HG03139 (cell line): ENCODE measurements around the gene OR52H1.

Source experiments
- ATAC-seq: cut with Tn5 transposase; IDR thresholded peaks from one replicate; pipeline ENCODE4 v1.9.1; 2021; ENCODE audit not compliant: unreplicated experiment

Gene OR52H1

DNA sequence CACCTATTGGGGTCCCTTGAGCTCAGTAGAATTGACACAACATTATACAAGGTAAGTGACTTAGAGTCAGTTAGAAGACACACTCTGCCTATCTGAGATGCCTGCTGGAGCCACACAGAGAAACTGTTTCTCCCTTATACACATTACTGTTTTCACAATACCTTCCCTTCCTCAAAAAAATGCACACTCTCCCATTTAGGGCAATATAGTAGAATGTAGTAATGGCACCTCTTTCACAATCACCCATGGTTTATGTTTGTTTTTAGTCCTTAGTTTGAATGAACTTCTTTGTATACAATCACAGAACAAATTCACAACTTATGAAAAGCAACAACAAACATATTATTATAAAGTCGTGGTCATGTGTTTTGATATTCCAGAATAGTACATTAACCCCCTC lies 14.3 kb downstream of the OR52H1 start:
- no peak for ATAC-seq

GRCh38 chr11:5531053-5531831 lies 17.1 kb downstream of the OR52H1 start:
- ATAC-seq, result no peak

GRCh38 chr11:5528495-5528894 lies 19.8 kb downstream of the OR52H1 start:
- ATAC-seq, result no peak

DNA sequence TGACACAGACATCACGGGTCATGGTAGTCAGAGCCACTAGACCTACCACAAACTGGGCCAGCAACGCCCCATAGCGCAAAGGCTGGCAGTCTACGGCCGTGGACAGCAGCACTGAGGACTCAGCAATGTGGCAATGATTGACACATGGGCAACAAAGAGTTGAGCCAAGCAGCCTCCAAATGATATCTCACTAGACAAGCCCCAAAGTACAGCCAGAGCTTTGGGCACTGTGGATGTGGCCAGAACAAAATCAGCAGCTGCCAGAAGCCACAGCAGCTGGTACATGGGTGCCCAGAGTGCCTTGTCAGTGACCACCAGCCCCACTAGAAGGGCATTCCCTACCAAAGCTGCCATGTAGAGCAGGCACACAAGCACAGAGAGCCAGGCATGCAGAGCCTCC lies 20.6 kb downstream of the OR52H1 start:
- no peak for ATAC-seq

DNA sequence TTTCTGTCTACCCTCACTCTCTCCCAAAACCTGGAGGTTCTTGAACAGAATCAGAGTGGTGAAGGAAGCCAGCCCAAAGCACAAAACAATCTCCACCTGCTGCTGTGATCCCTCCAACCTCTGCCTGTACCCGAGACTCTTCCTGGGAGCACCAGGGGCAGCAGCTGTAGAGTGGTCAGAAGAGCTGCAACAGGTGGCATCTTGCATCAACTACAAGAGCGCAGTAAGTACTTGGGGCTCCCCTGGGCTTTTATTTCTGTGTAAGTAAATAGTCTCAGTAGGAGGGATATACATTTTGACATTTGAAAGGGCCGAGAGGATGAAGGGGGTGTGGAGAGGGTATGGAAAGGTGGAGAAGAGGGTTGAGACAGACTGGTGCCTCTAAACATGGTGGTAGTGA lies 23.6 kb downstream of the OR52H1 start:
- no peak for ATAC-seq

- no peak for ATAC-seq
These were observed 26.0 kb downstream of the OR52H1 start for GRCh38 chr11:5522308-5522707.

GRCh38 chr11:5521540-5521939 lies 26.8 kb downstream of the OR52H1 start:
- no peak for ATAC-seq

- ATAC-seq, result no peak
These were observed 31.7 kb downstream of the OR52H1 start, which contains the start of gene UBQLNL for GRCh38 chr11:5516599-5516998. UBQLNL (minus strand) TSS chr11:5516699; CDS start chr11:5516441, 258 bp downstream.

- ATAC-seq, result no peak
These were observed 33.5 kb downstream of the OR52H1 start for GRCh38 chr11:5514841-5515240.

- ATAC-seq, result no peak
These were observed 38.5 kb downstream of the OR52H1 start, which contains the start of gene UBQLN3 for GRCh38 chr11:5509803-5510202. UBQLN3 (minus strand) TSS chr11:5509957; CDS start chr11:5509558, 399 bp downstream.

DNA sequence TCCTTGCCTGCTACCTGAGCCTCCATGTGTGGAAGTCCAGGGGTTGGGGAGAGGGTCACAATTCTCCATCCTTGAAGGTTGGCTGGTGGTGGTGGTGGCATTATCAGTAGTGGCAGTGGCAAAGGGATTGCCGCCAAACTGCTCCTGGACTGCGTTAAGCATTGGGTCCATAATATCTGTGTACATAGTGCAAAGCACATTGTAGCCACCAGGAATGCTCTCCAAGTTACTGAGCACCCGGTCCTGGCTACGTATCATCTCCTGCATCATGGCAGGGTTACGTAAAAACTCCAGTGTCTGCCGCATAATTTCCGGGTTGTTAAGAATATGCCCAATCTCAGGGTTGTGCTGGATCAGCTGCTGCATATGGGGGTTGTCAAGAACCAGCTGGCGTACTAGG lies 39.7 kb downstream of the OR52H1 start:
- ATAC-seq, result no peak

DNA sequence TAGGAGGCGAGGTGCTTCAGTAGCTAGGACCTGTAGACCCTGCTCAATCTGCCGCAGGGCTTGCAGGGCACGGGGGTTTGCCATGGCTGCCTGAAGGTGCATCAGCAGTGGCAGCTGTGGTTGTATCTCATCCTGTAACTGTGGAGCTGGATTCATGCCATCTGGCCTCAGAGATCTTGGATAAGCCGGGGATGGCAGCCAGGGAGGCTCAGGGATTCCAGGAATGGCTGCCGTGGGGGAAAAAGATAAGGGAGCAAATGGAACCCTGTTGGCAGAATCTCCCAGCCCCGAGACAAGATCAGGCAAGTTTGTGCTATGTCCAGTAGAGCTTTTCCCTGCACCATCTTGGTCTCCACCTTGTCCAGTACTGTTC lies 40.4 kb downstream of the OR52H1 start:
- no peak for ATAC-seq

DNA sequence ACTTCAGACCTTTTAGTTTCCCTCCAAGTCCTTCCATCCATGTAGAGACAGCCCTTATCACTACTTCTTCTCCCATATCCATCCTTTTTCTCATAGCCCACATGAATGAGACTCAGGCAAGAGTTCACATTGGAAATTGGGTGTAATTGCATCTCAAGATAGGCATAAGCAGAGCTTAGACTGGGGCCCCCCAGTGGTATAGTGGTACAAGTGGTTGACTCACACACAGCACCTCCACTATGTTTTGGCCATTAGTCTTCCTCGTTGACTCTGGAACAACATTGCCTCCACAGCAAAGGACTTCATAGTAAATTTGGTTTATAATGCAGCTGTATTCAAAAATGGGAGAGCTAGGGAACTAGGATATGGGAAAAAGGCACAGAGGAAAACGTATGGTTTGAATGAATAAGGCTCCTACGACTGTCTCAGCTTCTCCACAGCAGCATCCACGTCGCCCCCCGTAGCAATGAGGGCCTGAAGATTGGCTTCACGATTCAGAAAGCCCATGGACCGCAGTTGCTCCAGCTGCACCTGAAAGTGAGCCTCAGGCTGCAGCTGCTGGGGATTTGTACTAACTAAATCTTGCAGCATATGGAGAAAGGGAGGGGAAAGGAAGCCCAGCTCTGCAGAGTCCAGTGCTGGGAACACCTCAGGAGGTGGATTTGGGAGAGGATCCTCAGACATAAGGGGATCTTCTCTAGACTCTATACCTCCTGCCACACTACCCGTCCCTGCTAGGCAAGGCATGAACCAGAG lies 41.0 kb downstream of the OR52H1 start:
- no peak for ATAC-seq

- no peak for ATAC-seq
These were observed 42.8 kb downstream of the OR52H1 start for GRCh38 chr11:5505363-5506048.

GRCh38 chr11:5504403-5504921 lies 43.9 kb downstream of the OR52H1 start:
- no peak for ATAC-seq

- no peak for ATAC-seq
These were observed 47.9 kb downstream of the OR52H1 start for GRCh38 chr11:5500393-5500801.

- no peak for ATAC-seq
These were observed 48.7 kb downstream of the OR52H1 start for GRCh38 chr11:5499671-5500070.
